Gastroesophageal sphincter (tissue), 4 donors: ENCODE data around the gene SV2C. TPM values are rescaled to one million over a fixed set of nuclear protein-coding genes. Genes with fewer than 3 reads are reported as not detected.

Experiments used
- ATAC-seq: fragments of 150-250 bp; one replicate; pipeline ENCODE4 v1.9.1; 2016; ENCODE audit warnings: mild to moderate bottlenecking, moderate library complexity
- H3K27ac ChIP-seq, 4 donors: fragments of 200-600 bp; sonication (generic) in 3 of 4; 1 replicate in 3 of 4; 2 replicates in 1 of 4; pipeline ENCODE4 v1.5.1; 2016 to 2019
- H3K27me3 ChIP-seq: fragments of 200-600 bp; sonication (generic); one replicate; pipeline ENCODE4 v1.5.1; 2019
- H3K36me3 ChIP-seq, 2 donors: fragments of 200-600 bp; sonication (generic); one replicate each; pipeline ENCODE4 v1.5.1; 2019; ENCODE audit warnings: control low read depth in 1 of 2
- H3K4me1 ChIP-seq, 3 donors: fragments of 200-600 bp; sonication (generic); 1 replicate in 2 of 3; 2 replicates in 1 of 3; pipeline ENCODE4 v1.5.1; 2016 to 2019; ENCODE audit warnings: control low read depth in 2 of 3
- H3K4me3 ChIP-seq, 2 donors: fragments of 200-600 bp; sonication (generic); one replicate each; pipeline ENCODE4 v1.5.1; 2019; ENCODE audit warnings: mild to moderate bottlenecking in 1 of 2, moderate library complexity in 1 of 2
- H3K9me3 ChIP-seq, 3 donors: fragments of 200-600 bp; sonication (generic); one replicate each; pipeline ENCODE4 v1.5.1; 2017 to 2019; ENCODE audit warnings: control low read depth in 2 of 3
- EP300 ChIP-seq: sonication (generic); formaldehyde crosslinking; IDR thresholded peaks from one replicate; pipeline ENCODE4 v1.6.1; 2017; ENCODE audit warnings: antibody characterized with exemption, mild to moderate bottlenecking
- POLR2A ChIP-seq, 2 donors: fragments of 450-650 bp; IDR thresholded peaks; one replicate each; pipeline ENCODE4 v1.6.1; 2017; ENCODE audit warnings: antibody characterized with exemption in 2 of 2, mild to moderate bottlenecking in 2 of 2, moderate library complexity in 1 of 2
- POLR2AphosphoS5 ChIP-seq: sonication (generic); formaldehyde crosslinking; IDR thresholded peaks from one replicate; pipeline ENCODE4 v1.6.1; 2017; ENCODE audit warnings: antibody characterized with exemption
- WGBS, 2 donors: methylation state at CpG; one replicate each; pipeline ENCODE4 v1.1.5; 2018; ENCODE audit warnings: low coverage in 1 of 2; 5-methylcytosine and 5-hydroxymethylcytosine counted together
- total RNA-seq, 4 donors: library from RNA; depleted of rRNA; stranded (reverse); fragments of >200 nt; gene quantifications; one replicate each; pipeline ENCODE4 v1.1.0, GENCODE V29; 2016
- TF ChIP-seq, protein P1 (sequence below), 4 experiments: fragments of 200-600 bp in 2 of 4; fragments of 450-650 bp in 2 of 4; sonication (generic) in 1 of 4; IDR thresholded peaks; one replicate each; pipeline ENCODE4 v1.5.1; 2017 to 2019; ENCODE audit warnings: antibody characterized with exemption in 4 of 4, mild to moderate bottlenecking in 2 of 4, moderate library complexity in 2 of 4

Gene SV2C
- total RNA-seq, 4 donors from 2014 or later, result 0.16 to 0.67 (median 0.39) TPM

DNA sequence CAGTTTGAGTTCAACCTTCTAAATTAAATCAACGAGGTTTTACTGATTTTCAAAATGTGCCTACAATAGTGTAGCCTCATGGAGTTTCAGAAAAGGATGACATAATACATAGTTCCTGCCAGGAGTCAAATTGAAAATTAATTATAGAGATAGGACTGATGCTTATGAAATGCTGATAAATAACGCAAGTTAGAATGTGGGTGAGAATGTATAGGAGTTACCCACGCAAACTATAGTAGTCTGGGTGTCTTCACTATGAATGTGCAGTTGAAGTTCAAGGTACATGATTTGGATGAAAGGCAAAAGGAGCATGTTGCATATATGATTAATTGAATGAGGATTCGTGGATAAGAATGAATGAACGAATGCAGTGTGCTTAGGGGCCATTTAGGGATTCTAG is 95.7 kb downstream of the SV2C start:
- Histone ChIP-seq H3K4me1 (no peaks in the 10 kb centered on the region), H3K27ac (no peak overlapping the region), H3K36me3 (no peaks in the 10 kb centered on the region), H3K27me3 (peaks cover 7% of the 10 kb centered on the region), H3K4me3 (no peak overlapping the region), H3K9me3 (no peaks in the 10 kb centered on the region)
- WGBS, 2 donors, result 49 to 52% methylated on average over 5 of the region's 5 CpGs
- no peak for ATAC-seq
- TF ChIP-seq, protein P1, sequence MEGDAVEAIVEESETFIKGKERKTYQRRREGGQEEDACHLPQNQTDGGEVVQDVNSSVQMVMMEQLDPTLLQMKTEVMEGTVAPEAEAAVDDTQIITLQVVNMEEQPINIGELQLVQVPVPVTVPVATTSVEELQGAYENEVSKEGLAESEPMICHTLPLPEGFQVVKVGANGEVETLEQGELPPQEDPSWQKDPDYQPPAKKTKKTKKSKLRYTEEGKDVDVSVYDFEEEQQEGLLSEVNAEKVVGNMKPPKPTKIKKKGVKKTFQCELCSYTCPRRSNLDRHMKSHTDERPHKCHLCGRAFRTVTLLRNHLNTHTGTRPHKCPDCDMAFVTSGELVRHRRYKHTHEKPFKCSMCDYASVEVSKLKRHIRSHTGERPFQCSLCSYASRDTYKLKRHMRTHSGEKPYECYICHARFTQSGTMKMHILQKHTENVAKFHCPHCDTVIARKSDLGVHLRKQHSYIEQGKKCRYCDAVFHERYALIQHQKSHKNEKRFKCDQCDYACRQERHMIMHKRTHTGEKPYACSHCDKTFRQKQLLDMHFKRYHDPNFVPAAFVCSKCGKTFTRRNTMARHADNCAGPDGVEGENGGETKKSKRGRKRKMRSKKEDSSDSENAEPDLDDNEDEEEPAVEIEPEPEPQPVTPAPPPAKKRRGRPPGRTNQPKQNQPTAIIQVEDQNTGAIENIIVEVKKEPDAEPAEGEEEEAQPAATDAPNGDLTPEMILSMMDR (IDR thresholded peaks at IDR 0.05), result no peak
- TF ChIP-seq POLR2AphosphoS5, result no peak

DNA sequence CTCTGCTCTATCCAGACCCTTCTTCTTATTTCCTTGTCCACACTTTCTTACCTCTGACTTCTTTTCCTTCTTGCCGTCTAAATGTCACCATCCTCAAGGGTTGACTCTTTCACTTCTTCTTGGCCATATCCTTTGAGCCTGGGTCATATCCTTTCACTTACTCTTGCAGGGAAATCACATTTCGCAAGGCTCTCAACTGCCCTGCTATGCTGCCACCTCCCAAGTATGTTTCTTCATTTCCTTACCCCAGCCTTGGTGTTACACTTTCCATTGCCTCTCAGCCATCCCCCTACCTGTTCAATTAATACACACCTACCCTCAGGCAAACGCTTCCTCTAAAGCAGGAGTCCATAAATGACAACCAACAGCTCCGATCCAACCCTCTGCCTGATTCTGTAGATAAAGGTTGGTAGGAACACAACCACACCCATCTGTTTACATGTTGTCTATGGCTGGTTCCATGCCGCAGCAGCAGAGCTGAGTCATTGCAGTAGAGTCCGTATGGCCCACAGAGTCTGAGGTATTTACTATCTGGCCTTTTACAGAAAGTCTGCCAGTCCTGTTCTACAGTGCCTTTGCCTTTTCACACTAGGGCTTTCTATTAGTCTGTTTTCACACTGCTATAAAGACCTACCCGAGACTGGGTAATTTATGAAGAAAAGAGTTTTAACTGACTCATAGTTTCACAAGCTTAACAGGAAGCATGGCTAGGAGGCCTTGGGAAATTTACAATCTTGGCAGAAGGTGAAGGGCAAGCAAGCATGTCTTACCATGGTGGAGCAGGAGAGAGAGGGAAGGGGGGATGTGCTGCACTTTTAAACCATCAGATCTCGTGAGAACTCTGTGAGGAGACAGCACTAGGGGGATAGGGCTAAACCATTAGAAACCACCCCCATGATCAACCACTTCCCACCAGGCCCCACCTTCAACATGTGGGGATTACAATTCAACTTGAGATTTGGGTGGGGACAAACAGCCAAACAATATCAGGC is 97.9 kb downstream of the SV2C start:
- 77 to 79% methylated on average over 3 to 7 of the region's 8 CpGs for WGBS, 2 donors
- TF ChIP-seq, protein P1 (IDR thresholded peaks at IDR 0.05), result no peak
- TF ChIP-seq EP300 (no peak), POLR2A (IDR thresholded peaks at IDR 0.05) (no peak), POLR2AphosphoS5 (no peak)
- ATAC-seq, result peak; percentile 25

DNA sequence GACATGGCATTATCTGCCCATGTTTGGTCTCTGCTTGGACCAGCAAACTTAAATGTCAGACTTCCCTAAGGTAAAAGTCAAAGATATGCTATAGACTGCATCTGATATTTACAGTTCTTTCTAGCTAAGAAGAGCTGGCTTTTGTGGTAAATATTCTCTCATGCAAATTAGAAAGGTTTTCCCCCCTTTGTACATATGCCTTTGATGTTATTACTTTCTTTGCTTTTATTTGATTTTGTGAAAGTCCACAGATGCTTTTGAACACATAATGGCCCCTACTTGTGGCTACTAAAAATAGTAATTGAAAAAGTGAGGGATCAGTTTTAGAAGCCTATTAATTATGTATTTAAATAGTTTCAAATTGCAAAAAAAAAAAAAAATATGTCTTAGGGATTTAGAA is 104.2 kb downstream of the SV2C start:
- TF ChIP-seq POLR2A (IDR thresholded peaks at IDR 0.05), result no peak
- no peak for TF ChIP-seq EP300
- TF ChIP-seq, protein P1 (IDR thresholded peaks at IDR 0.05), result no peak
- TF ChIP-seq POLR2AphosphoS5, result no peak
- no peak for ATAC-seq
- H3K27ac ChIP-seq, result no peak overlapping the region
- no peaks in the 10 kb centered on the region for H3K4me1 ChIP-seq
- no peaks in the 10 kb centered on the region for H3K9me3 ChIP-seq
- H3K4me3 ChIP-seq, result no peak overlapping the region
- no peaks in the 10 kb centered on the region for H3K36me3 ChIP-seq
- H3K27me3 ChIP-seq, result no peaks in the 10 kb centered on the region

More for the DNA sequence above, 97.9 kb downstream of the SV2C start:
- Histone ChIP-seq H3K36me3 (no peaks in the 10 kb centered on the region), H3K27ac (no peak overlapping the region), H3K9me3 (no peaks in the 10 kb centered on the region), H3K27me3 (peaks cover under 1% of the 10 kb centered on the region), H3K4me3 (no peak overlapping the region), H3K4me1 (no peaks in the 10 kb centered on the region)

DNA sequence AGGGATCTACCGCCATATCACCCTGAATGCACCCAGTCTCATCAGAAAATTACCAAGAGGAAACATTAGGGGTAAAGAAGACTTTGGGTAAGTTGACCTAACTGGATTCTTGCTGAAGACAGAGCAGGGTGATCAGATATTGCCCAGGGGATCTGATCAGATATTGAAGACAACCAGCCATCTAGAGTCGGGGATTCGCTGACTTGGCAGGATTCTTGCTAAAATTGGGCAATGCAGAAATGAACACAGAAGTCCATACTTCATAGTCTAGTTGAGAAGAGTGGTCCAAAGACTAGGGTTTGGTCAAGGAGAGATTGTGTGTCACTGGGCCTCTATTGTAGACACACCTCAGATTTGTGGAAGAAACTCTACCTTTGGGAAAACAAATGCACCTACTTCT is 107.2 kb downstream of the SV2C start:
- H3K36me3 ChIP-seq, result no peaks in the 10 kb centered on the region
- no peak overlapping the region for H3K4me3 ChIP-seq
- no peaks in the 10 kb centered on the region for H3K27me3 ChIP-seq
- no peaks in the 10 kb centered on the region for H3K4me1 ChIP-seq
- 91 to 100% methylated on average over 1 to 3 of the region's 3 CpGs for WGBS, 2 donors
- no peak for ATAC-seq
- no peak for TF ChIP-seq EP300
- TF ChIP-seq, protein P1 (IDR thresholded peaks at IDR 0.05), result no peak
- TF ChIP-seq POLR2AphosphoS5, result no peak
- TF ChIP-seq POLR2A (IDR thresholded peaks at IDR 0.05), result no peak
- H3K9me3 ChIP-seq, result no peaks in the 10 kb centered on the region
- no peak overlapping the region for H3K27ac ChIP-seq

DNA sequence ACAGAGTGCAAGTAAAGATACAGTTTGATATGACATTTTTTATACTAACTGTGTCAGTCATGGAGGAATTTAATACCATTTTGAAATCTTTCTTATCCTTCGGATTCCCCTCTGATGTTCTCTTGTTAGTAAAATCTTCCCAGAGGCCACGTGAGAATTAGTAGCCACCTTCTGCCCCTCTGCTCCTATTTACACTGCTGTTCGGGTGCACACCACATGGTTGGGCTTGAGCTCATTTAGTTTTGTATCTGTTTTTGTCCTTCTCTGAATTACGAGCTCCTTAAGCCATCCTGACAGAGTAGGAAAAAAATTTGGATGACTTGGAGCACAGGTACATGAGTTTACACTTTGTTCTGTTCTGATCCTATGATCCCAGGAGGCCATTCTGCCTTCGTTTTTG is 109.7 kb downstream of the SV2C start:
- Histone ChIP-seq H3K36me3 (no peaks in the 10 kb centered on the region), H3K27ac (no peak overlapping the region), H3K4me3 (no peak overlapping the region), H3K4me1 (no peaks in the 10 kb centered on the region), H3K9me3 (no peaks in the 10 kb centered on the region), H3K27me3 (no peaks in the 10 kb centered on the region)
- 29 to 41% methylated on average over 4 to 5 of the region's 5 CpGs for WGBS, 2 donors
- TF ChIP-seq POLR2A (IDR thresholded peaks at IDR 0.05) (no peak), EP300 (no peak), POLR2AphosphoS5 (no peak)
- TF ChIP-seq, protein P1 (IDR thresholded peaks at IDR 0.05), result no peak
- no peak for ATAC-seq
